IMR-90 (cell line): Measurements from ENCODE around the gene ERVK3-1. TPM values are rescaled to one million over a fixed set of nuclear protein-coding genes. Genes with fewer than 3 reads are reported as not detected.
"Not testable (repeated sequence)": the region's sequence is repeated elsewhere in the genome, so short reads cannot be mapped to it uniquely, and the experiment has no call there.

Experiments
- ATAC-seq: fragments of 200-7000 bp; cut with Tn5 transposase; 2 replicates; pipeline ENCODE4 v1.9.1; 2020; ENCODE audit warnings: low read depth, mild to moderate bottlenecking, moderate library complexity
- BruUV-seq: library from RNA; stranded (reverse); fragments of 400-500 nt; replicated peaks from 2 replicates; lab custom pipeline; 2021; lab: Mats Ljungman, UMichigan
- CTCF ChIA-PET: fragments of 300-600 bp; formaldehyde crosslinking; extraction: SDS; loops from one replicate; lab custom pipeline; 2021; ENCODE audit warnings: antibody characterized with exemption; lab: Yijun Ruan, JAX
- POLR2A ChIA-PET: fragments of 300-600 bp; sonication (Branson Sonifier 250); formaldehyde crosslinking; loops from one replicate; lab custom pipeline; 2022; ENCODE audit warnings: antibody characterized with exemption; ENCODE audit not compliant: unreplicated experiment; lab: Charles Lee
- DNase-seq: peaks from one replicate; pipeline ENCODE4 v3.0.0; 2013
- H2AFZ ChIP-seq: replicated peaks from 2 replicates; pipeline ENCODE3; 2013; ENCODE audit warnings: low read length, mild to moderate bottlenecking; ENCODE audit not compliant: poor library complexity
- H2AK5ac ChIP-seq: 2 replicates; pipeline ENCODE4 v1.6.1; 2013; ENCODE audit warnings: low read depth, low read length, inconsistent platforms
- H2AK9ac ChIP-seq: replicated peaks from 2 replicates; pipeline ENCODE3; 2013; ENCODE audit warnings: mild to moderate bottlenecking, low read depth, low read length, moderate library complexity; ENCODE audit not compliant: poor library complexity
- H2BK120ac ChIP-seq: 2 replicates; pipeline ENCODE4 v1.6.1; 2013; ENCODE audit warnings: low read depth, low read length, inconsistent platforms
- H2BK15ac ChIP-seq: 3 replicates; pipeline ENCODE4 v1.6.1; 2013; ENCODE audit warnings: low read depth, low read length, inconsistent platforms
- H2BK20ac ChIP-seq: 2 replicates; pipeline ENCODE4 v1.6.1; 2013; ENCODE audit warnings: low read depth, mild to moderate bottlenecking, inconsistent platforms, low read length, moderate library complexity
- H2BK5ac ChIP-seq: 2 replicates; pipeline ENCODE4 v1.6.1; 2013; ENCODE audit warnings: mild to moderate bottlenecking, low read depth, low read length, inconsistent platforms; ENCODE audit not compliant: poor library complexity, severe bottlenecking
- H3K14ac ChIP-seq: replicated peaks from 2 replicates; pipeline ENCODE4 v1.6.1; 2013; ENCODE audit warnings: low read depth, low read length, inconsistent platforms
- H3K18ac ChIP-seq: 2 replicates; pipeline ENCODE4 v1.6.1; 2013; ENCODE audit warnings: low read depth, low read length, control low read depth
- H3K23ac ChIP-seq: 2 replicates; pipeline ENCODE4 v1.6.1; 2013; ENCODE audit warnings: low read depth, low read length, inconsistent platforms
- H3K27ac ChIP-seq: 2 replicates; pipeline ENCODE4 v1.5.1; 2013; ENCODE audit warnings: mild to moderate bottlenecking, control low read depth, low read length; ENCODE audit not compliant: insufficient read depth
- H3K27me3 ChIP-seq: 2 replicates; pipeline ENCODE4 v1.6.1; 2013; ENCODE audit warnings: low read length; ENCODE audit not compliant: control insufficient read depth, insufficient read depth
- H3K36me3 ChIP-seq: 2 replicates; pipeline ENCODE4 v1.6.1; 2013; ENCODE audit warnings: low read length, mixed read lengths; ENCODE audit not compliant: control insufficient read depth, insufficient read depth
- H3K4ac ChIP-seq: 2 replicates; pipeline ENCODE4 v1.6.1; 2013; ENCODE audit warnings: low read depth, low read length, inconsistent platforms
- H3K4me1 ChIP-seq: 2 replicates; pipeline ENCODE4 v1.6.1; 2013; ENCODE audit warnings: low read length, mixed read lengths; ENCODE audit not compliant: control insufficient read depth, insufficient read depth
- H3K4me2 ChIP-seq: 2 replicates; pipeline ENCODE4 v1.6.1; 2013; ENCODE audit warnings: low read depth, mild to moderate bottlenecking, control low read depth, low read length, moderate library complexity
- H3K4me3 ChIP-seq: 2 replicates; pipeline ENCODE4 v1.5.1; 2013; ENCODE audit warnings: low read depth, mild to moderate bottlenecking, control low read depth, low read length, moderate library complexity; ENCODE audit not compliant: insufficient read depth
- H3K56ac ChIP-seq: 2 replicates; pipeline ENCODE4 v1.6.1; 2013; ENCODE audit warnings: low read length, inconsistent platforms; ENCODE audit not compliant: insufficient read depth; ENCODE audit errors: extremely low read depth
- H3K79me1 ChIP-seq, 2 experiments: 2 replicates each; pipeline ENCODE4 v1.6.1; 2013; ENCODE audit warnings: low read length in 2 of 2, inconsistent platforms in 1 of 2, low read depth in 1 of 2
- H3K9ac ChIP-seq: 2 replicates; pipeline ENCODE4 v1.6.1; 2013; ENCODE audit warnings: low read depth, low read length, control low read depth
- H3K9me1 ChIP-seq: 2 replicates; pipeline ENCODE4 v1.6.1; 2013; ENCODE audit warnings: low read length, inconsistent platforms; ENCODE audit not compliant: insufficient read depth
- H3K9me3 ChIP-seq: 2 replicates; pipeline ENCODE4 v1.6.1; 2013; ENCODE audit warnings: low read length; ENCODE audit not compliant: control insufficient read depth, insufficient read depth
- H4K20me1 ChIP-seq: 2 replicates; pipeline ENCODE4 v1.6.1; 2013; ENCODE audit warnings: low read length, inconsistent platforms; ENCODE audit not compliant: insufficient read depth
- H4K5ac ChIP-seq: 2 replicates; pipeline ENCODE4 v1.6.1; 2013; ENCODE audit warnings: mild to moderate bottlenecking, low read depth, low read length, control low read depth
- H4K8ac ChIP-seq, 2 experiments: 2 replicates each; pipeline ENCODE4 v1.6.1; 2013; ENCODE audit warnings: low read depth in 2 of 2, low read length in 2 of 2, control low read depth in 1 of 2, inconsistent platforms in 1 of 2
- H4K91ac ChIP-seq: 2 replicates; pipeline ENCODE4 v1.6.1; 2013; ENCODE audit warnings: low read depth, low read length, inconsistent platforms; ENCODE audit not compliant: insufficient read depth
- WGBS, 2 experiments: methylation state at CpG; one replicate each; pipeline versions ENCODE4 v1.1.5 to v1.1.7; 2013; ENCODE audit warnings: missing lambda C conversion rate in 2 of 2; ENCODE audit not compliant: insufficient read length in 1 of 2; ENCODE audit errors: extremely low coverage in 2 of 2; 5-methylcytosine and 5-hydroxymethylcytosine counted together
- dilution Hi-C: fragments of 300-500 bp; cut with HindIII; formaldehyde crosslinking; loops from one replicate; pipeline ENCODE4 v1.14.3; 2018; ENCODE audit warnings: low sequenced_read_pairs; ENCODE audit not compliant: unreplicated experiment
- in situ Hi-C: fragments of 300-500 bp; cut with MboI; formaldehyde crosslinking; loops from 3 replicates; pipeline ENCODE4 v1.14.3; 2019; ENCODE audit warnings: low sequenced_read_pairs, inconsistent platforms, mixed read lengths
- intact Hi-C: fragments of 100-400 bp; cut with micrococcal nuclease; formaldehyde crosslinking; loops from 2 replicates; pipeline ENCODE4 v1.10.0; 2022
- polyA plus RNA-seq, 3 experiments: library from polyadenylated mRNA; depleted of rRNA; stranded (reverse); fragments of >200 nt; gene quantifications; 2 replicates each; pipeline ENCODE4 v1.2.3, GENCODE V29; 2012; ENCODE audit warnings: low replicate concordance in 1 of 3
- total RNA-seq: library from RNA; depleted of rRNA; stranded (reverse); fragments of >200 nt; gene quantifications from 2 replicates; pipeline ENCODE4 v1.2.3, GENCODE V29; 2012

The ERVK3-1 gene
- total and polyA plus RNA-seq, 2 of the 4 experiments (the other 2 are of a cell fraction), result 33.0 to 39.3 TPM

- H3K4me3 ChIP-seq, result peak overlapping the region; percentile 66
- H3K36me3 ChIP-seq, H4K91ac ChIP-seq, H3K27me3 ChIP-seq, BruUV-seq, H3K18ac ChIP-seq, H3K56ac ChIP-seq, dilution Hi-C loops, H4K20me1 ChIP-seq, H2BK5ac ChIP-seq, H3K9me3 ChIP-seq, H3K9me1 ChIP-seq, DNase-seq, H4K5ac ChIP-seq, H2AK5ac ChIP-seq, H2BK20ac ChIP-seq, H3K4me1 ChIP-seq, H2AK9ac ChIP-seq, H2BK15ac ChIP-seq, CTCF ChIA-PET, in situ Hi-C loops, H2BK120ac ChIP-seq, intact Hi-C loops: not testable (repeated sequence)
- peak overlapping the region in 1 of 2 experiments; percentile 85; a peak in 3 of 4 replicates for H4K8ac ChIP-seq
- H3K79me1 ChIP-seq, result peaks cover 12 to 51% of the 10 kb centered on the region in 2 experiments
- peak overlapping the region; percentile 40 for H3K4me2 ChIP-seq
- peak overlapping the region; percentile 69 for H3K9ac ChIP-seq
- H3K27ac ChIP-seq, result peak overlapping the region; percentile 57
- H2AFZ ChIP-seq, result peak overlapping the region; percentile 99
- H3K4ac ChIP-seq, result peak overlapping the region; percentile 72; the same call in 1 of the 2 replicates
- WGBS, 2 experiments, result no CpG with 5 or more reads among the region's 12 CpGs
- peak overlapping the region; percentile 74 for H3K14ac ChIP-seq
- H3K23ac ChIP-seq, result peak overlapping the region; percentile 22; the same call in 1 of the 2 replicates
- POLR2A ChIA-PET, result interaction anchor here (1.2 to 1.4 kb wide), 2 partner anchors 14 to 18 kb away, joined by 3 to 5 read pairs; partner anchors contain the start of gene ZNF497
- ATAC-seq, result peak; percentile 1; the same call in 1 of the 2 replicates
Observed at GRCh38 chr19:58348080-58348479, 42.9 kb downstream of the ERVK3-1 start.
